Spleen (tissue), 11 donors: Measurements from ENCODE around the gene ALK. TPM values are rescaled to one million over a fixed set of nuclear protein-coding genes. Genes with fewer than 3 reads are reported as not detected.

ENCODE experiments used
- DNase-seq: peaks from one replicate; pipeline ENCODE4 v3.0.0-alpha.2; 2020
- H3K27ac ChIP-seq, 8 donors: fragments of 200-600 bp; sonication (generic) in 7 of 8; 1 replicate in 4 of 8; 2 replicates in 4 of 8; pipeline versions ENCODE4 v1.5.0 to v1.8.0; 2016 to 2021; ENCODE audit warnings: inconsistent platforms in 4 of 8, mild to moderate bottlenecking in 4 of 8, moderate library complexity in 1 of 8
- H3K27me3 ChIP-seq, 7 donors: fragments of 200-600 bp; sonication (generic) in 6 of 7; replicated peaks in 1 of 7; 1 replicate in 4 of 7; 2 replicates in 3 of 7; pipeline versions ENCODE4 v1.5.0 to v1.8.0; 2016 to 2021; ENCODE audit warnings: inconsistent platforms in 3 of 7, mild to moderate bottlenecking in 1 of 7
- H3K36me3 ChIP-seq, 6 donors: fragments of 200-600 bp; sonication (generic) in 5 of 6; 1 replicate in 4 of 6; 2 replicates in 2 of 6; pipeline versions ENCODE4 v1.5.0 to v1.8.0; 2016 to 2021; ENCODE audit warnings: inconsistent platforms in 2 of 6
- H3K4me1 ChIP-seq, 6 donors: fragments of 200-600 bp; sonication (generic) in 5 of 6; 1 replicate in 3 of 6; 2 replicates in 3 of 6; pipeline versions ENCODE4 v1.5.0 to v1.8.0; 2016 to 2021; ENCODE audit warnings: inconsistent platforms in 3 of 6
- H3K4me3 ChIP-seq, 8 donors: fragments of 200-600 bp; sonication (generic) in 7 of 8; 1 replicate in 4 of 8; 2 replicates in 4 of 8; pipeline versions ENCODE4 v1.5.0 to v1.8.0; 2016 to 2021; ENCODE audit warnings: inconsistent platforms in 4 of 8, mild to moderate bottlenecking in 4 of 8, moderate library complexity in 2 of 8
- H3K9me3 ChIP-seq, 8 donors: fragments of 200-600 bp; sonication (generic) in 7 of 8; 1 replicate in 4 of 8; 2 replicates in 4 of 8; pipeline versions ENCODE4 v1.5.0 to v1.8.0; 2016 to 2021; ENCODE audit warnings: inconsistent platforms in 4 of 8
- CTCF ChIP-seq, 11 experiments: fragments of 200-600 bp in 7 of 11; fragments of 450-650 bp in 4 of 11; sonication (generic) in 4 of 11; IDR thresholded peaks in 8 of 11; conservative IDR thresholded peaks in 3 of 11; 1 replicate in 7 of 11; 2 replicates in 4 of 11; pipeline versions ENCODE4 v1.4.0 to v1.8.0; 2016 to 2021; ENCODE audit warnings: antibody characterized with exemption in 11 of 11, inconsistent platforms in 4 of 11, mild to moderate bottlenecking in 1 of 11
- POLR2A ChIP-seq, 3 donors: fragments of 450-650 bp; IDR thresholded peaks; one replicate each; pipeline ENCODE4 v1.5.1; 2017; ENCODE audit warnings: antibody characterized with exemption in 3 of 3, mild to moderate bottlenecking in 1 of 3
- POLR2AphosphoS5 ChIP-seq, 3 donors: sonication (generic); formaldehyde crosslinking; IDR thresholded peaks; one replicate each; pipeline ENCODE4 v1.5.1; 2017; ENCODE audit warnings: antibody characterized with exemption in 3 of 3
- WGBS, 5 donors: extraction: QIAGEN DNeasy Blood & Tissue Kit in 3 of 5; methylation state at CpG; one replicate each; pipeline versions ENCODE4 v1.1.5 to v1.1.7; 2013 to 2018; 5-methylcytosine and 5-hydroxymethylcytosine counted together
- intact Hi-C: fragments of 100-400 bp; cut with DNase I; formaldehyde crosslinking; loops from one replicate; pipeline ENCODE4 v1.15.0; 2023; ENCODE audit warnings: low total_unique reads
- polyA plus RNA-seq, 3 donors: library from polyadenylated mRNA; stranded (reverse); fragments of 200-250 nt; gene quantifications; one replicate each; pipeline ENCODE4 v1.2.1, GENCODE V29; 2013
- total RNA-seq, 7 donors: library from RNA; depleted of rRNA in 3 of 7; stranded (reverse); fragments of >200 nt in 3 of 7; fragmentation: NEBNext Ultra II Directional in 4 of 7; extraction: Animal tissue kit (Norgen Biotek cat#: 25700) in 4 of 7; gene quantifications; one replicate each; pipeline versions ENCODE4 v1.1.0 to v1.2.1, GENCODE V29; 2016 to 2021
- donor health status: healthy with polysubstance abuse.
- donor health status: DM: no; HTN: no; CAD: no; lungs with moderate emphysema.
- donor health status: DM: no; HTN: no; CAD: no.
- donor health status: Bipolar disorder and iron deficiency.
- donor health status: healthy.
- donor health status: DM: no; HTN: no; CAD: no.
- donor health status: DM: yes; HTN: yes; CAD: no.

ALK gene
- total and polyA plus RNA-seq, 10 donors: 0.03 to 0.28 (median 0.06) TPM; not detected in 7

- WGBS, 5 donors: 13 to 21% (median 18%) methylated on average over 2 of the region's 2 CpGs
- Histone ChIP-seq H3K9me3 (peaks cover 0 to 3% (median 0%) of the 10 kb centered on the region in 8 donors), H3K27me3 (peaks cover 0 to 35% (median 0%) of the 10 kb centered on the region in 7 donors), H3K4me1 (peaks cover 0 to 26% (median 9%) of the 10 kb centered on the region in 6 donors), H3K4me3 (no peak overlapping the region), H3K36me3 (no peaks in the 10 kb centered on the region), H3K27ac (no peak overlapping the region)
- TF ChIP-seq POLR2A (IDR thresholded peaks at IDR 0.05): no peak
- no peak for TF ChIP-seq POLR2AphosphoS5 (IDR thresholded peaks at IDR 0.05)
- intact Hi-C loops: no loop called here
- DNase-seq: no peak
Observed at GRCh38 chr2:29322011-29322410, 599.4 kb downstream of the ALK start.

GRCh38 chr2:29317801-29318485, 603.4 kb downstream of the ALK start:
- no peaks in the 10 kb centered on the region for H3K36me3 ChIP-seq
- intact Hi-C loops: no loop called here
- H3K4me3 ChIP-seq: no peak overlapping the region
- H3K9me3 ChIP-seq: peaks cover 0 to 3% (median 0%) of the 10 kb centered on the region in 8 donors
- WGBS, 5 donors: 44 to 73% (median 59%) methylated on average over 8 of the region's 8 CpGs
- peak overlapping the region in 3 of 8 donors; percentile 44 to 68 (median 48) for H3K27ac ChIP-seq
- peaks cover 0 to 60% (median 32%) of the 10 kb centered on the region in 6 donors for H3K4me1 ChIP-seq
- TF ChIP-seq CTCF (IDR thresholded peaks at IDR 0.05 in 8 of 11, conservative IDR thresholded peaks at IDR 0.05 in 3 of 11) (no peak), POLR2AphosphoS5 (IDR thresholded peaks at IDR 0.05) (no peak), POLR2A (IDR thresholded peaks at IDR 0.05) (no peak)
- DNase-seq: no peak
- peaks cover 0 to 35% (median 0%) of the 10 kb centered on the region in 7 donors for H3K27me3 ChIP-seq

- TF ChIP-seq POLR2AphosphoS5 (IDR thresholded peaks at IDR 0.05) (no peak), CTCF (IDR thresholded peaks at IDR 0.05 in 8 of 11, conservative IDR thresholded peaks at IDR 0.05 in 3 of 11) (peak in 2 of 11 experiments; percentile 15 to 16)
- Histone ChIP-seq H3K4me1 (peaks cover 0 to 56% (median 32%) of the 10 kb centered on the region in 6 donors), H3K36me3 (no peaks in the 10 kb centered on the region), H3K27me3 (peaks cover 0 to 34% (median 0%) of the 10 kb centered on the region in 7 donors), H3K27ac (peak overlapping the region in 3 of 8 donors; percentile 44 to 68 (median 48)), H3K9me3 (peaks cover 0 to 3% (median 0%) of the 10 kb centered on the region in 8 donors), H3K4me3 (no peak overlapping the region)
- WGBS, 5 donors: 7 to 32% (median 29%) methylated on average over 3 of the region's 3 CpGs
- DNase-seq: no peak
- intact Hi-C loops: no loop called here
Observed at GRCh38 chr2:29317077-29317517, 604.3 kb downstream of the ALK start.

GRCh38 chr2:29314816-29315571, 606.4 kb downstream of the ALK start:
- peaks cover 0 to 27% (median 0%) of the 10 kb centered on the region in 7 donors for H3K27me3 ChIP-seq
- H3K9me3 ChIP-seq: no peaks in the 10 kb centered on the region
- H3K4me3 ChIP-seq: peak overlapping the region in 4 of 8 donors; percentile 20 to 52 (median 30)
- peak; percentile 86 for DNase-seq
- TF ChIP-seq POLR2A (IDR thresholded peaks at IDR 0.05) (no peak), CTCF (IDR thresholded peaks at IDR 0.05 in 8 of 11, conservative IDR thresholded peaks at IDR 0.05 in 3 of 11) (peak in 2 of 11 experiments; percentile 22 to 28), POLR2AphosphoS5 (IDR thresholded peaks at IDR 0.05) (no peak)
- 23 to 28% (median 24%) methylated on average over 18 of the region's 18 CpGs for WGBS, 5 donors
- intact Hi-C loops: no loop called here
- peak overlapping the region in 3 of 8 donors; percentile 50 to 57 (median 54) for H3K27ac ChIP-seq
- no peaks in the 10 kb centered on the region for H3K36me3 ChIP-seq
- peaks cover 0 to 52% (median 32%) of the 10 kb centered on the region in 6 donors for H3K4me1 ChIP-seq
